WTC11 (cell line): ENCODE measurements around the gene CIRBP. TPM values are rescaled to one million over a fixed set of nuclear protein-coding genes. Genes with fewer than 3 reads are reported as not detected.
A peak's percentile ranks its signal among the peaks of the same experiment; 100 is the strongest.

Experiments used
- ATAC-seq: fragments of 200-7000 bp; cut with Tn5 transposase; 2 replicates; pipeline ENCODE4 v1.10.0; 2021; ENCODE audit warnings: mild to moderate bottlenecking, moderate library complexity
- CTCF ChIA-PET: fragments of 300-600 bp; sonication (Branson Sonifier 250); formaldehyde crosslinking; loops from one replicate; lab custom pipeline; 2021; ENCODE audit warnings: antibody characterized with exemption; lab: Charles Lee
- POLR2A ChIA-PET: fragments of 350-600 bp; sonication (Branson Sonifier 250); formaldehyde crosslinking; loops from one replicate; lab custom pipeline; 2021; ENCODE audit warnings: antibody characterized with exemption; lab: Charles Lee
- DNase-seq: peaks from one replicate; pipeline ENCODE4 v3.0.0; 2021; ENCODE audit warnings: low spot score
- H3K27ac Mint-ChIP-seq: 2 replicates; pipeline ENCODE4 v1.8.0; 2021; ENCODE audit warnings: mixed read lengths
- H3K27me3 Mint-ChIP-seq: 2 replicates; pipeline ENCODE4 v1.8.0; 2021; ENCODE audit warnings: low read depth, mild to moderate bottlenecking, moderate library complexity, mixed read lengths
- H3K36me3 Mint-ChIP-seq: 2 replicates; pipeline ENCODE4 v1.8.0; 2021; ENCODE audit warnings: mixed read lengths
- H3K4me1 Mint-ChIP-seq: 2 replicates; pipeline ENCODE4 v1.8.0; 2022; ENCODE audit warnings: mixed read lengths
- H3K4me3 Mint-ChIP-seq: 2 replicates; pipeline ENCODE4 v1.8.0; 2021; ENCODE audit warnings: mild to moderate bottlenecking, moderate library complexity, mixed read lengths
- H3K9me3 Mint-ChIP-seq: 2 replicates; pipeline ENCODE4 v1.8.0; 2021; ENCODE audit warnings: mixed read lengths
- CDX4 ChIP-seq: fragments of 250-450 bp; sonication (Bioruptor Pico); IDR thresholded peaks from 2 replicates; pipeline ENCODE4 v1.9.0; 2021; ENCODE audit warnings: moderate library complexity, mild to moderate bottlenecking, inconsistent platforms, borderline replicate concordance
- E2F1 ChIP-seq: sonication (generic); formaldehyde crosslinking; IDR thresholded peaks from 2 replicates; pipeline ENCODE4 v1.8.0; 2022; ENCODE audit warnings: mild to moderate bottlenecking, missing genetic modification reagents
- E2F4 ChIP-seq: sonication (generic); formaldehyde crosslinking; IDR thresholded peaks from 2 replicates; pipeline ENCODE4 v1.8.1; 2022; ENCODE audit warnings: low read depth, mild to moderate bottlenecking, moderate library complexity, missing genetic modification reagents, borderline replicate concordance
- ESRRA ChIP-seq: sonication (generic); formaldehyde crosslinking; IDR thresholded peaks from 2 replicates; pipeline ENCODE4 v1.8.1; 2022; ENCODE audit warnings: mild to moderate bottlenecking, missing genetic modification reagents, borderline replicate concordance
- NR3C1 ChIP-seq: sonication (generic); formaldehyde crosslinking; conservative IDR thresholded peaks from 2 replicates; pipeline ENCODE4 v1.8.1; 2023; ENCODE audit warnings: low read depth, mild to moderate bottlenecking, missing genetic modification reagents
- SMAD3 ChIP-seq: sonication (generic); formaldehyde crosslinking; IDR thresholded peaks from 2 replicates; pipeline ENCODE4 v1.8.0; 2022; ENCODE audit warnings: missing genetic modification reagents, mild to moderate bottlenecking, borderline replicate concordance
- SMAD4 ChIP-seq: sonication (generic); formaldehyde crosslinking; IDR thresholded peaks from 2 replicates; pipeline ENCODE4 v1.8.0; 2022; ENCODE audit warnings: mild to moderate bottlenecking, missing genetic modification reagents
- TP53 ChIP-seq: sonication (generic); formaldehyde crosslinking; IDR thresholded peaks from 2 replicates; pipeline ENCODE4 v1.8.1; 2023; ENCODE audit warnings: mild to moderate bottlenecking, missing genetic modification reagents
- ZNF138 ChIP-seq: sonication (generic); formaldehyde crosslinking; conservative IDR thresholded peaks from 2 replicates; pipeline ENCODE4 v1.8.1; 2022; ENCODE audit warnings: mild to moderate bottlenecking, moderate library complexity, missing genetic modification reagents
- ZNF416 ChIP-seq: fragments of 250-450 bp; sonication (Bioruptor Pico); IDR thresholded peaks from 2 replicates; pipeline ENCODE4 v1.9.0; 2021; ENCODE audit warnings: mild to moderate bottlenecking, inconsistent platforms
- ZNF425 ChIP-seq: fragments of 250-450 bp; sonication (Bioruptor Pico); conservative IDR thresholded peaks from 2 replicates; pipeline ENCODE4 v1.9.0; 2021; ENCODE audit warnings: mild to moderate bottlenecking
- ZNF512 ChIP-seq: sonication (generic); formaldehyde crosslinking; IDR thresholded peaks from 2 replicates; pipeline ENCODE4 v1.8.1; 2022; ENCODE audit warnings: missing genetic modification reagents, borderline replicate concordance
- ZNF532 ChIP-seq: fragments of 250-450 bp; sonication (Bioruptor Pico); IDR thresholded peaks from 2 replicates; pipeline ENCODE4 v1.9.0; 2021; ENCODE audit warnings: mild to moderate bottlenecking, borderline replicate concordance
- ZNF671 ChIP-seq: fragments of 250-450 bp; sonication (Bioruptor Pico); IDR thresholded peaks from 2 replicates; pipeline ENCODE4 v1.8.0; 2021; ENCODE audit warnings: mild to moderate bottlenecking
- total RNA-seq: library from RNA; stranded (reverse); gene quantifications from 3 replicates; pipeline ENCODE4 v1.2.3, GENCODE V29; 2021

The CIRBP gene
- total RNA-seq, 1 experiment from 2014 or later = 298 TPM

- no peak for TF ChIP-seq SMAD3 (CRISPR knock-in tag)
- Mint-ChIP-seq H3K4me3 (no peak overlapping the region), H3K36me3 (no peaks in the 10 kb centered on the region), H3K9me3 (no peaks in the 10 kb centered on the region), H3K27me3 (no peaks in the 10 kb centered on the region), H3K4me1 (no peaks in the 10 kb centered on the region), H3K27ac (no peak overlapping the region)
- DNase-seq (no peak), ATAC-seq (no peak)
- CTCF ChIA-PET = interaction anchor here (0.6 to 1.4 kb wide), 6 partner anchors 10 to 186 kb away, joined by 3 to 10 read pairs (median 4); no protein-coding TSS in a partner anchor
- POLR2A ChIA-PET = no interaction called here
These were observed 39.0 kb upstream of the CIRBP start for GRCh38 chr19:1229924-1230782.

- Mint-ChIP-seq H3K27me3 (no peaks in the 10 kb centered on the region), H3K4me1 (no peaks in the 10 kb centered on the region), H3K4me3 (no peak overlapping the region), H3K27ac (no peak overlapping the region), H3K9me3 (no peaks in the 10 kb centered on the region), H3K36me3 (no peaks in the 10 kb centered on the region)
- ATAC-seq (peak; percentile 62), DNase-seq (no peak)
- POLR2A ChIA-PET = no interaction called here
- CTCF ChIA-PET = interaction anchor here (0.6 to 1.4 kb wide), 4 partner anchors 10 to 186 kb away, joined by 3 to 10 read pairs (median 4); no protein-coding TSS in a partner anchor
- no peak for TF ChIP-seq TP53
- TF ChIP-seq ZNF532 = no peak
- TF ChIP-seq ESRRA (CRISPR knock-in tag) = no peak
- TF ChIP-seq ZNF138 = no peak
- TF ChIP-seq NR3C1 (CRISPR knock-in tag) = no peak
- TF ChIP-seq ZNF416 (CRISPR knock-in tag) = no peak
These were observed 38.2 kb upstream of the CIRBP start for GRCh38 chr19:1230783-1231489.

GRCh38 chr19:1231729-1232637 lies 37.1 kb upstream of the CIRBP start:
- DNase-seq = no peak
- Mint-ChIP-seq H3K9me3 (no peaks in the 10 kb centered on the region), H3K36me3 (no peaks in the 10 kb centered on the region), H3K4me1 (no peaks in the 10 kb centered on the region), H3K27ac (peak overlapping the region; percentile 85), H3K4me3 (no peak overlapping the region), H3K27me3 (no peaks in the 10 kb centered on the region)
- ChIA-PET CTCF (interaction anchor here (1.5 kb wide), 2 partner anchors 9 to 12 kb away, joined by 3 to 5 read pairs; no protein-coding TSS in a partner anchor), POLR2A (interaction anchor here (0.6 kb wide), 1 partner anchor 53 kb away, joined by 4 read pairs; no protein-coding TSS in a partner anchor)
- no peak for ATAC-seq
- TF ChIP-seq E2F4 (CRISPR knock-in tag) (no peak), ZNF425 (CRISPR knock-in tag) (no peak), E2F1 (CRISPR knock-in tag) (no peak), ZNF512 (CRISPR knock-in tag) (no peak), ZNF671 (CRISPR knock-in tag) (no peak), SMAD4 (CRISPR knock-in tag) (no peak), CDX4 (CRISPR knock-in tag) (no peak)
